GM12878 (cell line): ENCODE results near the gene PAX3. TPM values are rescaled to one million over a fixed set of nuclear protein-coding genes. Genes with fewer than 3 reads are reported as not detected.

Experiments used
- ATAC-seq: fragments of 200-7000 bp; cut with Tn5 transposase; 3 replicates; pipeline ENCODE4 v1.9.1; 2020; ENCODE audit warnings: mild to moderate bottlenecking, moderate library complexity
- BruUV-seq: library from RNA; stranded (reverse); fragments of 400-500 nt; replicated peaks from 2 replicates; lab custom pipeline; 2021; lab: Mats Ljungman, UMichigan
- CTCF ChIA-PET: fragments of 300-600 bp; sonication (Branson Sonifier 250); formaldehyde crosslinking; extraction: SDS; loops from one replicate; lab custom pipeline; 2021; ENCODE audit warnings: inconsistent platforms; lab: Yijun Ruan, JAX
- POLR2A ChIA-PET: fragments of 350-600 bp; formaldehyde crosslinking; extraction: SDS; loops from one replicate; lab custom pipeline; 2021; ENCODE audit warnings: inconsistent platforms; lab: Charles Lee
- RAD21 ChIA-PET: fragments of 300-600 bp; sonication (Branson Sonifier 250); formaldehyde crosslinking; loops from one replicate; lab custom pipeline; 2023; ENCODE audit warnings: antibody characterized with exemption; ENCODE audit not compliant: unreplicated experiment; lab: Charles Lee
- SMC1A ChIA-PET: fragments of 300-600 bp; sonication (Branson Sonifier 250); formaldehyde crosslinking; loops from one replicate; lab custom pipeline; 2023; ENCODE audit not compliant: unreplicated experiment, uncharacterized antibody; lab: Charles Lee
- DNase-seq: peaks from one replicate; pipeline ENCODE4 v3.0.0-alpha.2; 2011; ENCODE audit warnings: low read depth, low spot score
- FAIRE-seq: peaks from 3 replicates; lab custom pipeline; 2011; peaks lifted over from hg19 to GRCh38; lab: Jason Lieb, UNC
- H2AFZ ChIP-seq: 2 replicates; pipeline ENCODE4 v1.6.0; 2011; ENCODE audit warnings: low read depth, low read length, control low read depth; ENCODE audit not compliant: control insufficient read depth
- H3K27ac ChIP-seq: 2 replicates; pipeline ENCODE4 v1.5.1; 2011; ENCODE audit warnings: control low read depth; ENCODE audit not compliant: control insufficient read depth, insufficient read depth
- H3K27me3 ChIP-seq, 2 experiments: replicated peaks in 1 of 2; 2 replicates each; pipeline versions ENCODE4 v1.6.0 to v1.6.1; 2011; ENCODE audit warnings: low read length in 1 of 2; ENCODE audit not compliant: control insufficient read depth in 2 of 2, insufficient read depth in 2 of 2
- H3K36me3 ChIP-seq, 2 experiments: 2 replicates each; pipeline ENCODE4 v1.5.1; 2011; ENCODE audit warnings: low read length in 1 of 2; ENCODE audit not compliant: control insufficient read depth in 2 of 2, insufficient read depth in 2 of 2
- H3K4me1 ChIP-seq: 2 replicates; pipeline ENCODE4 v1.6.1; 2011; ENCODE audit warnings: mild to moderate bottlenecking, low read length, moderate library complexity, mixed read lengths; ENCODE audit not compliant: control insufficient read depth, insufficient read depth
- H3K4me2 ChIP-seq: 2 replicates; pipeline ENCODE4 v1.6.0; 2011; ENCODE audit warnings: control low read depth; ENCODE audit not compliant: control insufficient read depth, insufficient read depth
- H3K4me3 ChIP-seq: fragments of 200-600 bp; sonication (generic); 2 replicates; pipeline ENCODE4 v1.5.1; 2016
- H3K79me2 ChIP-seq: 2 replicates; pipeline ENCODE4 v1.6.0; 2011; ENCODE audit warnings: low read length; ENCODE audit not compliant: control insufficient read depth, insufficient read depth
- H3K9ac ChIP-seq: 2 replicates; pipeline ENCODE4 v1.8.0; 2011; ENCODE audit warnings: low read length, control low read depth, mixed read lengths; ENCODE audit not compliant: control insufficient read depth, insufficient read depth
- H3K9me3 ChIP-seq: replicated peaks from 3 replicates; pipeline ENCODE4 v1.5.1; 2011; ENCODE audit warnings: mild to moderate bottlenecking, low read length; ENCODE audit not compliant: control insufficient read depth, insufficient read depth
- H4K20me1 ChIP-seq: 2 replicates; pipeline ENCODE4 v1.6.0; 2011; ENCODE audit not compliant: control insufficient read depth, insufficient read depth
- CHD1 ChIP-seq: IDR thresholded peaks from 2 replicates; pipeline ENCODE4 v1.6.1; 2012; ENCODE audit warnings: low read depth, low read length, improper control_type of control experiment
- E2F8 ChIP-seq: fragments of 450-650 bp; IDR thresholded peaks from 2 replicates; pipeline ENCODE4 v1.6.1; 2018; ENCODE audit warnings: mild to moderate bottlenecking, low read depth, moderate library complexity; ENCODE audit not compliant: partially characterized antibody
- IKZF1 ChIP-seq: fragments of 450-650 bp; conservative IDR thresholded peaks from 2 replicates; pipeline ENCODE4 v1.6.1; 2017; ENCODE audit warnings: antibody characterized with exemption, mild to moderate bottlenecking
- LARP7 ChIP-seq: fragments of 450-650 bp; IDR thresholded peaks from 2 replicates; pipeline ENCODE4 v1.6.1; 2017; ENCODE audit warnings: mild to moderate bottlenecking
- PAX5 ChIP-seq: IDR thresholded peaks from 2 replicates; pipeline ENCODE4 v1.6.1; 2011; ENCODE audit warnings: low read depth, low read length, borderline replicate concordance
- POLR2AphosphoS2 ChIP-seq: IDR thresholded peaks from 2 replicates; pipeline ENCODE4 v1.6.1; 2011; ENCODE audit warnings: low read depth, mild to moderate bottlenecking, low read length, improper control_type of control experiment, moderate library complexity
- SIN3A ChIP-seq: IDR thresholded peaks from 2 replicates; pipeline ENCODE4 v1.6.1; 2012; ENCODE audit warnings: low read depth, low read length, improper control_type of control experiment
- SP1 ChIP-seq: IDR thresholded peaks from one replicate; pipeline ENCODE4 v1.6.1; 2011; ENCODE audit warnings: low read depth, low read length
- ZZZ3 ChIP-seq: IDR thresholded peaks from 2 replicates; pipeline ENCODE4 v1.6.1; 2011; ENCODE audit warnings: low read depth; ENCODE audit not compliant: control insufficient read depth, insufficient read length
- in situ Hi-C: fragments of 300-500 bp; cut with MboI; formaldehyde crosslinking; loops from 9 replicates; pipeline ENCODE4 v1.14.3; 2018; ENCODE audit warnings: mixed read lengths
- intact Hi-C: fragments of 100-400 bp; cut with micrococcal nuclease; formaldehyde crosslinking; loops from one replicate; pipeline ENCODE4 v1.14.2; 2022; ENCODE audit not compliant: unreplicated experiment
- polyA plus RNA-seq, 11 experiments: library from polyadenylated mRNA; depleted of rRNA in 4 of 11; unstranded in 6 of 11; stranded (reverse) in 5 of 11; fragments of >200 nt; fragmentation: Nextera tagmentation in 4 of 11; fragmentation: Illumina TruSeq in 1 of 11; extraction: Ambion mirVana in 4 of 11; extraction: Trizol in 1 of 11; gene quantifications; 1 replicate in 1 of 11; 2 replicates in 10 of 11; pipeline versions ENCODE4 v1.2.1 to v1.2.3, GENCODE V29; 2011 to 2016; ENCODE audit warnings: inconsistent platforms in 2 of 11, missing spikeins in 2 of 11, low read depth in 1 of 11
- total RNA-seq, 4 experiments: library from RNA; depleted of rRNA in 3 of 4; stranded (reverse); fragments of >200 nt in 3 of 4; fragmentation: Illumina TruSeq in 1 of 4; extraction: Trizol in 1 of 4; gene quantifications; 2 replicates each; pipeline versions ENCODE4 v1.2.1 to v1.2.3, GENCODE V29; 2013 to 2021

The PAX3 gene
- total and polyA plus RNA-seq, 10 of the 15 experiments (the other 5 are each of a cell fraction or from before 2014, with no cell fraction given): not detected

DNA sequence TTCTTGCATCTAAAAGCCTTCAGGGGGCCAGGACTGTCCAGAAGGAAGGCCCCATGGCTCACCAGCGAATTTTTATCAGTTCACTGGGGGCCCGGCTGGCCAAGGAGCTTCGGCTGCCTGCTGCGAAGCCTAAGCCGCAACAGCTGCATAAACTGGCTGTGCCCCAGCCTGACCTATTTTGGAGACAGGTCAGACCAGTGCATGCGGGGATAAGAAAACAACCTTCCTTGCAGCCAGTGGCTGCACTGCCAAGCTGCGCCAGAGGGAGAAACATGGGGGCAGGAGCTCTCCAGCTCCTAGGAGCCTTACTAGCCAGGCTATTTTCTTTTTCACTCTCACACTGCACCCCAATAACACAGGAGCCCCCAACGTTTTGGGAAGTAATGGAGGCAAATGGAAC, 15.2 kb downstream of the PAX3 start (continued):
- no peak for TF ChIP-seq PAX5
- TF ChIP-seq IKZF1: no peak
- TF ChIP-seq LARP7: no peak
- no peak for TF ChIP-seq SIN3A

- DNase-seq (no peak), FAIRE-seq (no peak), ATAC-seq (no peak)
- H2AFZ ChIP-seq: no peak overlapping the region
- H3K9ac ChIP-seq: no peak overlapping the region
- in situ Hi-C loops (no loop called here), intact Hi-C loops (no loop called here)
- no peaks in the 10 kb centered on the region for H4K20me1 ChIP-seq
- no peaks in the 10 kb centered on the region for H3K9me3 ChIP-seq
- TF ChIP-seq POLR2AphosphoS2 (no peak), E2F8 (no peak), SP1 (no peak), CHD1 (no peak), ZZZ3 (no peak)
- ChIA-PET RAD21 (interaction anchor here (0.6 kb wide), 1 partner anchor 579 kb away, joined by 4 read pairs; no protein-coding TSS in a partner anchor), SMC1A (no interaction called here), POLR2A (no interaction called here), CTCF (interaction anchor here (0.6 kb wide), 1 partner anchor 434 kb away, joined by 3 read pairs; no protein-coding TSS in a partner anchor)
- no peak overlapping the region for H3K4me3 ChIP-seq
- no peaks in the 10 kb centered on the region; a peak in 2 of 4 replicates for H3K27me3 ChIP-seq
- H3K79me2 ChIP-seq: no peaks in the 10 kb centered on the region
- no TSS peak for BruUV-seq
- no peaks in the 10 kb centered on the region for H3K4me1 ChIP-seq
- H3K36me3 ChIP-seq: no peaks in the 10 kb centered on the region
- H3K4me2 ChIP-seq: no peak overlapping the region
- H3K27ac ChIP-seq: no peak overlapping the region
Measured at GRCh38 chr2:222281506-222281905, 17.3 kb downstream of the PAX3 start.
